Measurements from ENCODE around the gene RP9. TPM values are rescaled to one million over a fixed set of nuclear protein-coding genes. Genes with fewer than 3 reads are reported as not detected.
"Not testable (repeated sequence)": the region's sequence is repeated elsewhere in the genome, so short reads cannot be mapped to it uniquely, and the experiment has no call there.

Gene RP9
- total and polyA plus RNA-seq, 9 donors = 6.2 to 24.2 (median 11.3) TPM

DNA sequence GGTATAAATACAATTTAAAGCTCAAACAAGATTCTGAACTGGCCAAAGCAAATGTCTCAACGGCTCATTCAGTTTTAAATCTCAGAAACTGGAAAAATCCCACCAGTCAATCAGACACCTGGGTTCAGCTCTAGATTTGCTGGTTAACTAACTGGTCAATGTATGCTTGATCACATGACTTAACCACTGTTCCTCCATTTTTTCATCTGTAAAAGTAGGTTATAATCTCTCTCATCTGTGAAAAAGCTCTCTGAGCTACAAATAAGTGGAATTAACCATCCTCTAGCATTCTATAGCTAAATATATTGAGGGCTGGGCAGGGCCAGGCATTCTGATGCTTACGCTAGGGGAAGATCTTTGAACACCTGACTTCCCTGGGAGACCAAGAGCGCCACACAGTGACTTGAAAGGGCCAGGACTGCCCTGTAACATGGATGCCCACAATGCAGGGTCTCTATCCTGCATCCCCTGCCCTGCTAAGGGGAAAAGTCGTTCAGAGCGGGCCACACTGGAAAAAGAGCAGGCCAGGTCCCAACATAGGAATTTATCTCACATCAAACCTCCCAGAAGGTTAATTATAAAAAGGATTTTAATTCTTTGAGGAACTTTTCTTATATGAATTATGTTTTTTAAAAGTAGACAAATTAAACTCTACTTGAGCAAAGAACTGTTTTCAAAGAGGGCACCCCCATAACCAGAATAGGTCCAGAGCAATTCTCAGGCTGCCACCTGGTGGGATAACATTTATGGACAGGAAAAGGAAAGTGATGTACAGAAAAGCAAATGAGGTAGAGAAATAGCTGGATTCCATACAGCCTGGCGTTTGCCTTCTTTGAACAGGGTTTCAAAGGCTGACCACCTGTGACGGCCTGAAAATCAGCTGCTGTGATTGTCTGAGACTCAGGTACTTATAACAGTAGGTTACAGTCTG, 1.8 kb downstream of the RP9 start:
- peak in 1 of 5 donors; percentile 45 for DNase-seq
- intact Hi-C loops (cut with DNase I) = loop anchor here in 1 of 4 donors (10.0 kb wide), 1 partner anchor 343 kb away; no protein-coding TSS in a partner anchor
- no peaks in the 10 kb centered on the region for H3K36me3 ChIP-seq

DNA sequence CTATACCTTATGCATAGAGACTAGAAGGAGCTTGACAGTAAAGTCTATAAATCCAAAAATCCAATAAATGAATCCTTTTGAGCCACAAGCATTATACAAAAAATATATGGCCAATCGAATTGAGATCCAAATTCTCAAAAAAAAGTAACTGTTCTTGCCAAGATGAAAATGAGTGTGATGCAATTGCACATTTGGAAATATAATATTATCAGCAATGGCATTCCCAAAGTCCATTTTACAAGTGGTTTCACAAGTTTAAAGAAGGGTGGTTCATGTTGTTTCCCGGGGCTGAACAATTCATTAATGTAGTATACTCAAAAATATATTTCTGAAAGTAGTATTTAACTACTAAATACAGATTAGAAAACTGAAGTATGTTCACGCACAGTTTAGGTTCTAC, 7.3 kb downstream of the RP9 start:
- DNase-seq = no peak
- no peaks in the 10 kb centered on the region for H3K36me3 ChIP-seq
- intact Hi-C loops (cut with DNase I) = loop anchor here in 1 of 4 donors (10.0 kb wide), 1 partner anchor 337 kb away; no protein-coding TSS in a partner anchor
- 76 to 85% (median 77%) methylated on average over 3 of the region's 3 CpGs for WGBS, 3 donors
- H3K27me3 ChIP-seq = no peaks in the 10 kb centered on the region
- H3K4me3 ChIP-seq = no peak overlapping the region
- H3K4me1 ChIP-seq (ENCODE audit: insufficient read depth) = no peaks in the 10 kb centered on the region
- TF ChIP-seq EP300 (IDR thresholded peaks at IDR 0.05) = no peak
- TF ChIP-seq, protein P1, sequence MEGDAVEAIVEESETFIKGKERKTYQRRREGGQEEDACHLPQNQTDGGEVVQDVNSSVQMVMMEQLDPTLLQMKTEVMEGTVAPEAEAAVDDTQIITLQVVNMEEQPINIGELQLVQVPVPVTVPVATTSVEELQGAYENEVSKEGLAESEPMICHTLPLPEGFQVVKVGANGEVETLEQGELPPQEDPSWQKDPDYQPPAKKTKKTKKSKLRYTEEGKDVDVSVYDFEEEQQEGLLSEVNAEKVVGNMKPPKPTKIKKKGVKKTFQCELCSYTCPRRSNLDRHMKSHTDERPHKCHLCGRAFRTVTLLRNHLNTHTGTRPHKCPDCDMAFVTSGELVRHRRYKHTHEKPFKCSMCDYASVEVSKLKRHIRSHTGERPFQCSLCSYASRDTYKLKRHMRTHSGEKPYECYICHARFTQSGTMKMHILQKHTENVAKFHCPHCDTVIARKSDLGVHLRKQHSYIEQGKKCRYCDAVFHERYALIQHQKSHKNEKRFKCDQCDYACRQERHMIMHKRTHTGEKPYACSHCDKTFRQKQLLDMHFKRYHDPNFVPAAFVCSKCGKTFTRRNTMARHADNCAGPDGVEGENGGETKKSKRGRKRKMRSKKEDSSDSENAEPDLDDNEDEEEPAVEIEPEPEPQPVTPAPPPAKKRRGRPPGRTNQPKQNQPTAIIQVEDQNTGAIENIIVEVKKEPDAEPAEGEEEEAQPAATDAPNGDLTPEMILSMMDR (IDR thresholded peaks at IDR 0.05) = no peak
- TF ChIP-seq POLR2A (IDR thresholded peaks at IDR 0.05) = no peak
- H3K27ac ChIP-seq = no peak overlapping the region
- H3K9me3 ChIP-seq = no peaks in the 10 kb centered on the region

More for the DNA sequence above, 1.8 kb downstream of the RP9 start:
- Histone ChIP-seq H3K9me3 (no peaks in the 10 kb centered on the region), H3K27me3 (no peaks in the 10 kb centered on the region), H3K27ac (no peak overlapping the region), H3K4me3 (peak overlapping the region; percentile 70), H3K4me1 (ENCODE audit: insufficient read depth) (peaks cover 4% of the 10 kb centered on the region)
- 44 to 52% (median 51%) methylated on average over 7 of the region's 7 CpGs for WGBS, 3 donors
- TF ChIP-seq, protein P1 (IDR thresholded peaks at IDR 0.05) = peak in 2 of 3 donors; percentile 25 to 40
- TF ChIP-seq EP300 (IDR thresholded peaks at IDR 0.05) (no peak), POLR2A (IDR thresholded peaks at IDR 0.05) (no peak)

DNA sequence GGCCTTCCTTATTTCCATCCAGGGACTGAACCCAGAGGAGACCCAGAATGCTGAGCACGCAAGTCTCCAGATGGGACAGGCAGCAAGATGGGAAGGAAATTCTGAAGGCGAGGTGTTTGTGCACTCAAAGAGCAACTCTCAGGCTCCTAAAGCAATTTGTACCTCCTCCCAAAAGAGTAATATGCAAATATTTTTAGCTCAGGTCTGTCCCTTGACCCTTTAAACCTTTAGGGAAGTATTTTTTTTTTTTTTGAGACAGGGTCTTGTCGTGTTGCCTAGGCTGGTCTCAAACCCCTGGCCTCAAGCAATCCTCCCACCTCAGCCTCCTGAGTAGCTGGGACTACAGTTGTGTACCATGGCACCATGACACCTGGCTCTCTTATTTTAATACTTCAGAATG, 8.4 kb downstream of the RP9 start:
- WGBS, 3 donors = 63 to 80% (median 72%) methylated on average over 3 of the region's 3 CpGs
- Histone ChIP-seq H3K36me3 (no peaks in the 10 kb centered on the region), H3K4me3 (no peak overlapping the region), H3K4me1 (ENCODE audit: insufficient read depth) (no peaks in the 10 kb centered on the region), H3K27ac (no peak overlapping the region), H3K9me3 (no peaks in the 10 kb centered on the region), H3K27me3 (no peaks in the 10 kb centered on the region)
- intact Hi-C loops (cut with DNase I) = loop anchor here in 1 of 4 donors (10.0 kb wide), 1 partner anchor 336 kb away; no protein-coding TSS in a partner anchor
- TF ChIP-seq POLR2A (IDR thresholded peaks at IDR 0.05) (no peak), EP300 (IDR thresholded peaks at IDR 0.05) (no peak)
- TF ChIP-seq, protein P1 (IDR thresholded peaks at IDR 0.05) = no peak
- no peak for DNase-seq

DNA sequence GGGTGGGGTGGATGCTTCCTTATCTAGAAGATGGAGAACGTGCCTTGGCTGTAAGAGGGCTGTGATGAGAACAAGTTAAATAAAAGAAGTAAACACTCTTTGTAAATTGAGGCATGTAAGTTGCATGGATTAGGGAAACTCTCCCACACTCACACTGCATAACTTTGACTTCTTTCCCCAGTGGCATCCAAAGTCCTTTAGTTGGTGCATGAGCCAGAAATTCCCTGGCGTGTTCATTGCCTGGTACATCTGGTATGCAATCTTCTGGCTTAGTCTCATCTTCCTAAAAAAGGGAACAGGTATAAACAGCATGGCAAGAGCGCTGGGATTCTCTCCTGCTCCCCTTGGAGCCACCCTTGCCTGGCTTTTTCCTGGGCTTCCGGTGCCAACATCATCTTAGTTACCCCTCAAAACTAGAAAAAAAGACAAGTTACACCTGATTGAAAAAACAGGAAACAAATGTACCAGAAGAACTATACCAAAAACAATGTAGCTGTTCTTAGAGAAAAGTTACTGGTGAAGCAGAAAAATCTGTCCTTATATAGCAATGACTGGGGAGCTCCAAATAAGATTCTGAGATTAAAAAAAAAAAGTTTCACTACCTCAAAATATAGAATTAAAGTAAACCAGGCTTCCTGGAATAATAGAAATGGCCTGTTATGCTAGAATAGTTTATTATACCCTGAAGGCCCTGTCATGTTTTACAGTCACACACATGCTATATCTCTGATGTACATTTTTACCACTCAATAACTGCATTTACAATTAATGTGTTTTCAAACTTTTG, 9.9 kb downstream of the RP9 start:
- WGBS, 3 donors = 67 to 72% (median 67%) methylated on average over 4 of the region's 4 CpGs
- H3K36me3 ChIP-seq = no peaks in the 10 kb centered on the region
- no peaks in the 10 kb centered on the region for H3K27me3 ChIP-seq

DNA sequence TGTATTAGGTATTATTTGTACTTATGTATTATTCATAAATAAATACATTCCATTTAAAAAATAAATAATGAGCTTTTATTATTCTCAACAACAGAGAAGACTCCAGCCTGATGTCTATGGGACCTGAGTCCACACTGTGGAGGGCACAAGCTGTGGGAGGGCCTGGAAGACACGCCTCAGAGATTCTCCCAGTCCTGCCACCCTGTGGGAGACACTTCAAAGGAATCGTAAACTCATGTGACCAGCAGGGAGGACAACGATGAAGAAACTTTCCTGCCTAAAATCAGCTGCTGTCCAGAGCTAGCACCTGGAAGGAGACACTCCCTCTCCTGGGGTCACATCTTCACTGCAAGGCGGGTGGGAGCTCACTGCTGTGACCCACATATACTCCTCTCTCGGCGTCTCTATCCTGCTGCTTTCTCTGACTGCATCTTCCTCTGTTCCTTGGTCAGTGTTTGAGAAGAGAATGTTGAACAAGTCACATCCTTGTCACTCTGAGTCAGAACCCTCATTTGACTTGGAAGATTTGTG, 14.4 kb downstream of the RP9 start:
- DNase-seq; intact Hi-C loops (cut with DNase I); H3K4me3 ChIP-seq; H3K9me3 ChIP-seq; H3K27me3 ChIP-seq; H3K4me1 ChIP-seq (ENCODE audit: insufficient read depth); H3K27ac ChIP-seq; H3K36me3 ChIP-seq: not testable (repeated sequence)
- WGBS, 3 donors = 67 to 72% (median 71%) methylated on average over 4 to 6 of the region's 6 CpGs

More for the DNA sequence above, 9.9 kb downstream of the RP9 start:
- intact Hi-C loops (cut with DNase I) = no loop called here
- Histone ChIP-seq H3K4me3 (no peak overlapping the region), H3K9me3 (no peaks in the 10 kb centered on the region), H3K4me1 (ENCODE audit: insufficient read depth) (no peaks in the 10 kb centered on the region), H3K27ac (no peak overlapping the region)
- no peak for DNase-seq
- TF ChIP-seq EP300 (IDR thresholded peaks at IDR 0.05) (no peak), POLR2A (IDR thresholded peaks at IDR 0.05) (no peak)
- TF ChIP-seq, protein P1 (IDR thresholded peaks at IDR 0.05) = no peak

Measured in ovary (tissue), 9 donors.